Stimulated activated CD4-positive, alpha-beta T cell treated with anti-CD3 and anti-CD28 coated beads, Interleukin-2, amount 100 ng/mL, for 4 hours (primary cell): Measurements from ENCODE around the gene ZNF148.

Experiments used
- DNase-seq: peaks from one replicate; pipeline ENCODE4 v3.0.0-alpha.2; 2020; ENCODE audit warnings: low read depth

ZNF148 gene

DNA sequence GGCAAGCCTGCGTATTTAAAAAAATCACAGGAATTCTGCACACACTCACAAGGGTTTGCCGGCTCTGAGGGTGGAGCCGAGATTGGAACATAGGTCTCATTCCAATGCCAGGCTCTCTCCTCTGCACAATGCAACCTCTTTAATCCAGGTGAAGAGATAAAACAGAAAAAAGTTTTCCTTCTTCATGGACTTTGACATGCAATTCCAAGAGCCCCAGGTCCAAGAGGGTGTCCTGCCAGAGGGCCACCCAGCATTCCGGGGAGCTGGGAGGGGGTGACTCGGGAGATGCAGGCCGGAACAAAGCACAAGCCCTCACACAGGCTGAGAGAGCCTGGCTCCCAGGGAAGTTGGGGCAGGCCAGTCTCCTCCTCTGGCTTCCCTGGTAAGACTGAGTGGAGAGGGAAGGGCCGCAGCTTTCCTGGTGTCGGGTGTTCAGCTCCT lies 155.8 kb downstream of the ZNF148 start:
- DNase-seq = no peak

DNA sequence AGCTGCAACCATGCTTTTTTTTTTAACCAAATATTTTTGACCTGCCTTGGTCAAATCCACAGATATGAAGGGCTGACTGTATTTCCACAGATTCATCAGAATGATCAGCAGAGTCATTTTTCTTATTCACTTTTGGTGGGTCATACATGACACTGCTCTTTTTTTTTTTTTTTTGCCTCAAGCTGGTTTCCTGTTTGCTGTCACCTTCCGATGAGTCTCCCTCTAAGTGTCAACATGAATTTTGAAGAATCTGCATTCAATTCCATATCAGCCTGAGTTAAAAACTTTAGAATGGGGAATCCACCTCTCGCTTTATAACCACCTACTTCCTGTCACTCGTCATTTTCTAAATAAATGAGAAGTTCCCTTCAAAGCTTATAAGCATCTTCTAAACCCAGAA lies 160.4 kb downstream of the ZNF148 start:
- no peak for DNase-seq

DNA sequence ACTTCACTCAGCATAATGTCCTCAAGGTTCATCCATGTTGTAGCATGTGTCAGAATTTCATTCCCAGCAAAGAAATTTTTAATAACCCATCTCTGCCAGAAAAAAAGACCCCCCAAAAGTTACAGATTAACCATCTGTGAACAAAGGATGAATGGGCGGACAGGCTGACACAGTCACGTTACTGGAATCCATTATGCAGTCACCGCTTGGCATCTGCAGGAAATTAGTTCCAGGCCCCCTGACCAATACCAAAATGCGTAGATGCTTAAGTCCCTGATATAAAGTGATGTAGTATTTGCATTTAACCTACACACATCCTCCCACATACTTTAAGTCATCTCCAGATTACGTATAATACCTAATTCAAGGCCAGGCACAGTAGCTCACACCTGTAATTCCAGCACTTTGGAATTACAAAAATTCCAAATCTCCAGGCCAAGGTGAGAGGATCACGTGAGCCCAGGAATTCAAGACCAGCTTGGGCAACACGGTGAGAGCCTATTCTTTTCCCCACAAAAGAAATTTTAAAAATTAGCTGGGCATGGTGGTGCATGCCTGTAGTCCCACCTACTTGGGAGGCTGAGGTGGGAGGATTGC lies 161.1 kb downstream of the ZNF148 start:
- DNase-seq = no peak

DNA sequence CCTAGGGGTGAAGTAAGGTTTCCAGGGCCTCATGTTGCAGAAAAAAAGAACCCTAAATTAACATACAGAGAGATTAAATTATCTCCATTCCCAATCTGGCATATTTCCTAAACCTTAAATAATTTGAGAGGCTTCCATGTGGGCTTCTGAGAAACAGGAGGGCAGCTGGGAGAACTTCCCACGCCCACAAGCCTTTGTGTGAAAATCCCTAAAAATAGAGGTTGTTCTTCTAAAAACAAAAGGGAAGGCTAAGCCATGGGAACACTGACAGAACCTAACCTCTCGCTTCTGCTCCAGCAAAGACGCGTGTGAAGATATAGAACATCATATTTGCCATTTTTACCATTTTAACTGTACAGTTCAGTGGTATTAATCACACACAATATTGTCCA lies 161.8 kb downstream of the ZNF148 start:
- no peak for DNase-seq

DNA sequence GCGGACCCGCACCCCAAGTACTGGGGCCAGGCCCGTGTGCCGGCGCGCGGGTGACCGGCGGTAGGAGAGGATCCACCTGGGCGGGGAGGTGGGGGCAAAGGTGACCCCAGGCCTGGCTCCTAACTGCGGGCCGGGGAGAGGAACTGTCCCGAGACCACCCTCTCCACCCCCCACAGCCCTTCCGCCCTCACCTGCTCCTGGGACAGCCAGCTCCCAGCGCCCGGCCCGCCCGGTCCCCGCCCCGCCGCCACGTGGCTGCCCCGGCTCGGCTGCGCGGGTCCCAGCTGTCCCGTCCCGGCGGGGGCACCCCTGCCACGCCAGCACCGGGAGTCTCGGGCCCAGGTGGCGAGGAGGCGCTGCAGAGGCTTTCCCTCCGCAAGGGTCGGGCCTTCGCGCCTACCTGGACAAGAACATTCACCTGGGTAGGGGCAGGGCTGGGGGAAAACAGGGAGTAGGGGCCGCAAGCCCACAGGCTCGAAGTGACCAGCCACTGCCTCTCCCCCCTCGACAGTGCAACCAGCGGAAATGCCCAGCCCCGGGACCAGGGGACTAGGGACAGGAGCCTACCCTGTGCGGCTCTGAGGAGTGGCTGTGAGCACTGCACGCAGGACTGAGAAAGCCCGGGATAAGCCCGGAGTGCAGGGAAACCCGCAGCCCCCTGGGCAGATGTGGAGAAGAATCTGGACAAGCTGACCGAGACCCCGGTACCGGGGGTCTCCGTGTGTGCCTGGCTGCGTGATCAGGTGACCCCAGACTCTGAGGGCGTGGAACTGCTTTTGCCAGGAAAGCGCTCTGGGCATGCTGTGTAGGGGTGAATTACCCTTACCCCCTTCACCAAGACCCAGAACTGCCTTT lies 162.4 kb downstream of the ZNF148 start, which contains the start of gene SLC12A8:
SLC12A8 (minus strand) TSS at position 240 of the 855 bp plus-strand sequence. CDS start 1,399 bp downstream, outside the sequence.
- no peak for DNase-seq

DNA sequence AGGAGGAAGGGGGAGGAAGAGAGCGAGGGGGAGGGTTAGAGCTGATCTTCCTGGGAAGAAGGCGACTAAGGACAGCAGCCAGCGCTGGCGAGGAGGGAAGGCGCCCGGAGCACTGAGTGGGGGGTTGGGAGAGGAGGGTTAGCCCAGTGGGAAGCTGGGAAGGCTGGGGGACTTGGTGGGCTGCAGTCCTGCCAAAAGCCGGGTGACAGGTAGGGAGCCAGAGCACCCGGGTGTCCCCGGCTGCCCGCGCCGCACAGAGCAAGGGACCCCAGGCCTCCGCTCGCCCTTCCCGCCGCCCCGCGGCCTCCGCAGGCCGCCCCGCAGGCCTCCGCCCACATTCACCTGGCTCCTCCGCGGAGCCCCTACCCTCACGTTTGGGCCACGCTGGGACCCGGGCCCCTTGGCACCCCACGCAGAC lies 163.0 kb downstream of the ZNF148 start:
- no peak for DNase-seq

DNA sequence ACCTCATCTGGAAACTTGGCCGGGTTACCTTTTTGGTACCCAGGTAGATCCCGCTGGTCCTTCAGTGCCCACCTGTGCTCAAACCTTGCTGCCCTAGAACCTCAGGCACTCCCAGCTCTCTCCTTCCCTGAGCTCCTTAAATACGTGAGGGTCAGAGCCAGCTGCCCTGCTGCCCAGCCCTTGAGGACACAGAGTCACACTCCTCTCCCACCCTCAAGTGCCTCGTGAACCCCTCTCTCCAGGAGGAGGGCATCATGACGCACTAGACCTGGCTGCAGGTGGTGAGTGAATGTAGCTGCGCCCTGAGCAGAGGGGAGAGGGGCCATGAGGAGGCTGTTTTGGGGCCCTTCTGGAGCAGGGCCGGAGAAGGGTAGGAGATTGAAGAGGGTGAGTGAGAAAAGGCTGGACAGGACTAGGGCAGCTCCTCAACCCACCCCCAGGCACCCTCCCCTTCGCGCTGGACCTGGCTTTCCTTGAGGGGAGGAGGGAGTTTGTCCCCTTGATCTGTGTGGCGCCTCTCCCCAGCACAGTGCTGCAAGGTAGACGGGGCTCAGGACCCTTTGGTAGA lies 163.5 kb downstream of the ZNF148 start:
- no peak for DNase-seq

DNA sequence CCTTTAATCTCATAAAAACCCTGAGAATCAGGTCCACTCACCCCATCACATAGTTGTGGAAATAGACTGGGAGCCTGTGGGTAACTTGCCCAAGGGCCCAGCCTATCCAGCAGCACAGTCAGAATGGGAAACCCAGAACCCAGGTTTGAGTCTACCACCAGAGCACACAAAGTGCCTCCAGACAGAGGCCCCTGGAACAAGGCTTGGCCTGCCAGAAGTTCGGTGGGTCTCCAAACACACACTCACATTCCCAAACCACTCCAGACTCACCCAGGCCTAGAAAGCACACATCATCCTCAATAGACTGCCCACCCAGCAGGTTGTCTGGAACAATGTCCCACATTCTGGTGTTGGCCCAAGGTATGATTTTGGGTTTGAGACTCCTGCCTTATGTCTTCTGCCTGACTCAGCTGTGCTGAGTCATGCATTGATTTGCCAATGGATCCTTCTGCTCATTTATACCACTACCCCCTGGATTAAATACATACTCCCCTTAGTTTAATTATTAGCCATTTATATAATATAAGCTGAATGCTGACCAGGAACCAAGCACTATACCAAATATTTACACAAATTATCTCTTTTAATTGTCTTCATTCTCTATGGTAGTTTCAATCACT lies 167.1 kb downstream of the ZNF148 start:
- no peak for DNase-seq

DNA sequence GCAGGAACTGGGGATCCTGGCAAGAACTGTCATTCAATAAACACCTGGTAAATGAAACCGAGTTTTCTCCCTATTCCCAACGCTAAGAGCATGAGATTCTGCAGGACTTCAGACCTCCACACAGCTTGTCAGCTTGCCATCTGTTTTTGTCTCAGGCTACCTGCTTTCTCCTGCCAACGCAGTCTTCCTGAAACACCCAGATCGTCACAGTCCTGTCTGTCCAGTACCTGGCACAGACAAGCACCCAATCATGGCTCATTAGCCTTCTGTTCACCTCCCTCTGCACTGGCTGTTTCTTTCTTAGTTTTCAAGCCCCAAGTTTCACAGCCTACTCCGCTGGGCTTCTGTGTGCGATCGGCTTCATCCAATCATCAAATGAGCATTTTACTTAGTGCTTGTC lies 167.6 kb downstream of the ZNF148 start:
- no peak for DNase-seq

DNA sequence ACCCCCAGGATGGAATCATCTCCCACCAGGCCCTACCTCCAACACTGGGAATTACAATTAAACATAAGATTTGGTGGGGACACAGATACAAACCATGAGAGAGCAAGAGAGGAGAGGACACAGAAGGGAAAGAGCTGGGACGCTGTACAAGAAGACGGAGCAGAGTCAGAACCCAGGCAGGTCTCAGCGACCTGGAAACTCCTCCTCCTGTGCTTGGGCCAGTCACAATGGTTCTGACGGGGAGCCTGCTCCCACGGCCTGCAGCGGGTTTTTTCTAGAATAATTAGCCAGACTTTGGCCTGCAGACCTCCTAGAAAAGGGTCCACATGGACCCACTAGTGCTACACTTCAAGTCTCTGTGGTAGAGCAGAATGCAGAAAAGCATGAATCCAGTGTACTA lies 168.2 kb downstream of the ZNF148 start:
- DNase-seq = no peak

DNA sequence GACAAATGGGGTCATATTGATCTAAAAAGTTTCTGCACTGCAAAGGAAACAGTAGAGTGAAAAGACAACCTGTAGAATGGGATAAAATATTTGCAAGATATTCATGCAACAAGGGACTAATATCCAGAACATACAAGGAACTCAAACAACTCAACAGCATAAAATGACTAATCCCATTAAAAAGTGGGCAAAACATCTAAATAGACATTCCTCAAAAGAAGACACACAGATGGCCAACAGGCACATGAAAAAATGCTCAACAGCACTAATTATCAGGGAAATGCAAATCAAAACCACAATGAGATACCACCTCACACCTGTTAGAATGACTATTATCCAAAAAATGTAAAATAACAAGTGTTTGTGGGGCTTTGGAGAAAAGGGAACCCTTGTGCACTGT lies 171.4 kb downstream of the ZNF148 start:
- no peak for DNase-seq

DNA sequence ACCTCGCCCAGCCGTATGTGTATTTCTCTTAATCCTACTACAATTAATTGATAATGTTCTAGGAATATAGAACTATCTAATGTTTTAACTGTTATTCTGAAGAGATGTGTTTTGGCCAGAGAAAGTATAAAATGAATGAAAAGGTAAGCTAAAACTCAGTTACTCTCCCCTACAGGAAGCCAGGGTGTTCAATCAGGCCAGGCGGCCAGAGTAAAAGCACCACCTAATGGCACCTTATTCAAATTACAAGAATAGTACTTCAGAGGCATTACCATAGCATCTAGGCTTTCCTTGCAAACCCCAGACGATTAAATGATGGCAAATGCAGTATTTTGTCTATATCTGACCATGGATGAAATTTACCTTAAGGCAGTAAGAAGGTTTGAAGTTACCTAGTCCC lies 172.9 kb downstream of the ZNF148 start:
- no peak for DNase-seq

DNA sequence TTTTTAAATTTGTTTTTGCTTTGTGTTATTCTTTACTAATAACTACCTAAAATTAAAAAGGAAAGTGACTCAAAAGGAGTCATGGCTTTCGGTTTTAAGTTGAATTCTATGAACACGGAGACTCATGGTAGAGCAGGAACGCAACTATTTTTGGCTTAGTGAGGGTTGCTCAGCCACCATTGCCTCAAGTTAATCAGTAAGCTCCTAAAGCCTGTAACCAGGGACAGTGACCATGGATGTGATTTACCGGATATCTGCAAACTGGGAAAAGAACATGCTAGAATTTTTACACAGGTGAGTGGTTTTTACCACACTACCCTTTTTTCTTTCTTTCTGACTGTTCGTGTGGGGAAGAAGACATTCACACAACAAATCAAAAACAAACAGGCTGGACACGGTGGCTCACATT lies 174.4 kb downstream of the ZNF148 start:
- no peak for DNase-seq

DNA sequence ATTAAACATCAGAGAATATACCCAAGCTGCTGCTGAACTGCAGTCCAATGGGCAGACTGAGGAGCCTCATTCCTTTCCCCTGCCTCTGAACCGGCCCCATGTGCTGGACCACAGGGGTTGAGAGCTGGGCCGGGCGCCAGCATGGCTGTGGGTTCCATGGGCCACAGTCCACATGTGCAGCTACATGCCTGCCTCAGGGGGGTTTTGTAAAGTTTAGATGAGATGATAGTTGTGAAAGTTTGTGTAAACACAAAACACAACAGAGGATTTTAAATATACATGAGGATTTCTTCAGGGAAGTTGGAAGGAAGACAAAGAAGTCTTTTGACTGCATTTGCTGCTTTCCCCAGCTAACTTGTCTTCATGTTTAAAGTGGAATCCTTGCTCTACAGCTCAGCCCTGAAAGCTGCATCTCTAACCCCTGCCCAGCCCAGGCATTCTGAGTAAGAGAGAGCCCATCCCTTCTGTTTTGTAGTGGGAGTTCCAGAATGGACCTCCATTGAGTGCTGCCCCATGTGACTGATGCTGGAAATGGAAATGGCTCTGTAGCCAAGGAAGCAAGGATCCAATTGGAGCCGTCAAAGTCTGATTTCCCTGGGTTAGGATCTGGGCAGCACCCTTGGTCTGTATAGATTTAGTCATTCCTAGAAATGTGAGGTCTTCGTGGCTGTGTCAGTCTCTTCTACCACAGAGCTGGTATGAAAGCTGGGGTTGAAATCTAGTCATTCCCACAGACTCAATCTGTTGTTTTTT lies 180.1 kb downstream of the ZNF148 start:
- no peak for DNase-seq

DNA sequence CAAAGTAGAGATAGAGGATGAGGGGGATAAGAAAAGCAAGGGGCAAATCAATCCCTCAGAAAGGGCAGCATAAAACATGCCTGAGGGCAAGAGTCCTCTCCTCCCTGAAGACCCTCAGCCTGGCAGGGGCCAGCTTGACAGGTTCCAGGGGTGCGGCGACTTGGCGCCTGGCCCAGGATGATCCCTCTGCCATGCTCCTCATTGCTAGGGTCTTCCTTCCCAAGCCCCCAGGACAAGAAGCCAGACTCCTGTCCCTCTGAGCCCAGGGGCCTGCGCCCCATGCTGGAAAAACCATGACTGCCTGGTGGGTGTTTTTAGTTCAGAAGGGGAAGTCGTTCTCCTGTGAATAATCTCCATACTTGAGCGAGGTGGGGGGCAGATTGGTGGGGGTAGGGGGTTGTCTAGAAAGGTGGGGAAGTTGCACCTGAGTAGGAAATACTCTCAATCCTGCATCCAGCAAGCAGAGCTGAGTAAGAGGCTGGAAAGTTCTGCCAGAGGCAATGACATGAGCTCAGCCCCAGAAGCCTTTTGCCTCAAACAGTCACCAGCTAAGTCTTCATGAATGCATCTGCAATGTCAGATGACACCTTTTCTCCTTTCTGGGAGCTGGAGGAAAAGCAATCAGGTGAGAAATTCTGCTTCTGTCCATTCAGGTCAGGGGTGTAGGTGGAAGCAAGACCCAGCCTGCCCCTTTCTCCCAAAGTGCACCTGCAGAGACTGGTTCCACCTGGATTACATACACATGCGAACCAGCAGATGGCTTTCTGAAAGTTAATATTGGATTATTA lies 180.9 kb downstream of the ZNF148 start:
- no peak for DNase-seq

DNA sequence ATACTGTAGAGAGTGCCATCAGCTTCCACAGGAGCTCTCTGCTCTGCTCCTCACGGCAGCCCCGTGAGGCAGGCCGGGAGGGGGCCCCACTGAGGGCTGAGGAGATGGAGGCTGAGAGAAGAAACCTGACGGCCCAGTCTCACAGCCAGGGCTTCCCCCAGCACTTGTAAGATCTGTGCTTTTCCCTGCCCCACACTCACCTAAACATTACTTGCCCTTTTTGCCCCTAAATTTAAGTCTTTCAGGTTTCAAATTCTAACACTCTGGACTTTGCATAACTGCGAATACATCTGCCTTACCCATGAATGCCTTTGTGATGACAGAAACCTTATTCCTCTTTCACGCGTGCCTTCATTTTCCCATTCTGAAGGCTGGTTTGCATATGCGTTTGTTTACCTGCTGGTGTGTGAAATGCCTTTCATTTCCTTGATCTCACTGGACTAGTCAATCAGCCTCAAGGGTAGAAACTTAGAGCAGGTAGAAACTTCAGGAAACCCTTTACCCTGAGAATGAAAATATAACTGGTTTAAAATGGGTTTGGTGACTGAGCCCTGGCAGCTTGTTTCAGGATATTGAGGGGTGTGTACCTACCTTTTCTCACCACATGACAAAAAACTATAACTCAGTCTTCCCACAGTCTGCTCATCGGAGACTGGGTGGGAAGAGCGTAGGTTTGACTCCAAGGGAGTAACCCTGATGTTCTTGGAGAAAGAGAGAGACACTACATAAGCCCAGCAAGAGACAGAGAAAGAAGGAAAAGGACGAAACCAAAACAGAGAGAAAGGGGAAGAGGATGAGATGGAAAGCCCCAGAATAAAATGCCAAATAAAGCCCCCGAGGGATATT lies 182.7 kb downstream of the ZNF148 start:
- DNase-seq = no peak

DNA sequence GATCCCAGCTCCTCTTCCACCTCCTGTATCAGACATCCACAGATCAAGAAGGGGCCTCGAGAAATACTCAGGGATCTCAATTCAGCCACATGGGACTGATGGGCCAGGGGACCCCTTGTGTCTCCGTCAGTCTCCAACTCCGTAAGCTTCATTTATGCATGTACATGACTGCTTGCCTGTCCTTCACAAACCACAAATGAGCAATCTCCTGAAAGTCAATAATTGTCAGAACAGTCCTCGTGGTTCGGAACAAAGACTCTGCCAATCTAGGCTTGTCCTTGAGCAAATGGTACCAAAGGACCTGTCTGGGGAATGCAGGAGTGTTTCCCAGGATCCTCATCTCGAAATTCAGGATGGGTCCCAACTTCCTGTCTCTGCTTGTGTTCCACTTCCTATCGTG lies 183.4 kb downstream of the ZNF148 start:
- DNase-seq = no peak

DNA sequence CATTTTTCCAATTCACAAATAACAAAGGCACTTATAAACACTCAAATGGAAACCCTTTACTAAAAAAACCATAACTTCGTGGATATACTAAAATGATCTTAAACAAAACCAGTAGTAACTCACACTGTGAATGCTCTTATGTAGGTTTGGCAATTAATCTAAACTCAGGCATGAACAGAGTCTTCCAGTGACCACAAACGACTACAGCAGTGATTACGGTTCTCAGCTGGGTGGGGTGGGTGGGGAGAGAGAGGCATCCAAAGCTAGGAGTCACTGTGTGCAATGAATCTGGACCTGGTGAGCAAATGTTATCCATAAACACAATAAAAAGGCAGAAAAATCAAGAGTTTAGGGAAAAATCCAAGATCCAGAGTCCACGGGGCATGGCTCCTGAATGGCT lies 183.9 kb downstream of the ZNF148 start:
- no peak for DNase-seq

DNA sequence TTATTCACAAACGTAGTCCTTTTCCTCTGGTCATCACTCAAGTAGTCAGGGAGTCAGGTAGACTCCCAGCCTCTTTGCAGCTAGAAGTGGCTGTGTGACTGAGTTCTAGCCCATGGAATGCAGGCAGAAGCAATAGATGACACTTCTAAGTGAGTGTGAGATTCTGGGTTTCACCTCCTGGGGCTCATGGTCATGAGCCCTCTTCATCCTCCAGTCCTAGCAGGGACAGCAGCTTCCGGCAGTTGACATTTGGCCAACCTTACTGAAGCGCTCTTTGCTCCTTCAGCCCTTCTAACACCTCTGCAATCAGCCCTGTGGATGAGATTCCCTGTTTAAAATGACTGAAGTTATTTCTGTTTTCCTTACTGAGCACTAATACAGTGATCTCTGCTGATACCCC lies 184.3 kb downstream of the ZNF148 start:
- DNase-seq = no peak
